DMS114 treated with DMSO at 0.1 percent for 48 hours (cell line): Measurements from ENCODE around the gene ZNF799.
"Not testable (repeated sequence)": the region's sequence is repeated elsewhere in the genome, so short reads cannot be mapped to it uniquely, and the experiment has no call there.

Source experiments
- DNase-seq: peaks from one replicate; lab custom pipeline; 2025; ENCODE audit not compliant: unreplicated experiment; lab: John Stamatoyannopoulos, UW

Gene ZNF799

GRCh38 chr19:12364391-12365235, 36.5 kb downstream of the ZNF799 start:
- DNase-seq, result no peak

- not testable (repeated sequence) for DNase-seq
Measured at GRCh38 chr19:12362236-12362635, 38.8 kb downstream of the ZNF799 start.

DNA sequence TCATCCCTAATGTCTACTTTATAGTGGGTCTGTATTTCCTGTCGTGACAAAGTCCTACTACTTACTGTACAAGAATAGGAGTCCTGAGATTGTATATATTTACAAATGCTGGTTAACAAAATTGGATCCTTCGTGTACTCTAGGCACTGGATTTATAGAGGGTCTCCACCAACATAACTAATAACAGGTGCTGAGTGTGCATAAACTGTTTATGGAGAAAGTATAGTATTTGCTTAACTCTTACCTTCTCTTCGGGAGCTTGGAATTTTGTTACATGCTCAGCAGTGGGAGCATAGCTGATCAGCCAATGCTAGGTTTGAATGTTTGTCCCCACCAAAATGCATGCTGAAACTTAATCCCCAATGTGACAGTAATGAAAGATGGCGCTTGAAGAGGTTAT, 47.7 kb downstream of the ZNF799 start:
- DNase-seq, result no peak

GRCh38 chr19:12350890-12351197, 50.2 kb downstream of the ZNF799 start:
- no peak for DNase-seq

DNA sequence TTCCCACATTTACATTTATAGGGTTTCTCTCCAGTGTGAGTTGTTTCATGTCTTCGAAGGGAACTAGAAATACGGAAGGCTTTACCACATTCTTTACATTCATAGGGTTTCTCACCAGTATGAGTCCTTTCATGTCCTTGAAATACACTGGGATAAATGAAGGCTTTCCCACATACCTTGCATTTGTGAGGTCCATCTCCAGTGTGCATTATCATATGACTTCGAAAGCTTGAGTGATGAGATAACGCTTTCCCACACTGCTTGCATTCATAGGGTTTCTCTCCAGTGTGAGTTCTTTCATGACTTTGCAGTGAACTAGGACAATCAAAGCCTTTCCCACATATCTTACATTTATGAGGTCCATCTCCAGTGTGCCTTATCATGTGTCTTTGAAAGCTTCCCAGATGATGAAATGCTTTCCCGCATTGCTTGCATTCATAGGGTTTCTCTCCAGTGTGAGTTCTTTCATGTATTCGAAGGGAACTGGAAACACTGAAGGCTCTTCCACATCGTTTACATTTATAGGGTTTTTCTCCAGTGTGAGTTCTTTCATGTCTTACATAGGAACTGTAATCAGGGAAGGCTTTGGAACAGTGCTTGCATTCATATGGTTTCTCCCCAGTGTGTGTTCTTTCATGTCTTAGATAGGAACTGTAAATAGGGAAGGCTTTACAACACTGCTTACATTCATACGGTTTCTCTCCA, 50.7 kb downstream of the ZNF799 start:
- no peak for DNase-seq

GRCh38 chr19:12346896-12347295, 54.2 kb downstream of the ZNF799 start:
- no peak for DNase-seq

GRCh38 chr19:12345197-12345596, 55.9 kb downstream of the ZNF799 start:
- DNase-seq, result no peak
